ENCODE results near the gene ARL17A.
"Not testable (repeated sequence)": the region's sequence is repeated elsewhere in the genome, so short reads cannot be mapped to it uniquely, and the experiment has no call there.

The ARL17A gene

GRCh38 chr17:46534716-46535115 is 44.8 kb downstream of the ARL17A start:
- not testable (repeated sequence) for H3K36me3 ChIP-seq (ENCODE audit: control insufficient read depth, insufficient read depth, low read length)

DNA sequence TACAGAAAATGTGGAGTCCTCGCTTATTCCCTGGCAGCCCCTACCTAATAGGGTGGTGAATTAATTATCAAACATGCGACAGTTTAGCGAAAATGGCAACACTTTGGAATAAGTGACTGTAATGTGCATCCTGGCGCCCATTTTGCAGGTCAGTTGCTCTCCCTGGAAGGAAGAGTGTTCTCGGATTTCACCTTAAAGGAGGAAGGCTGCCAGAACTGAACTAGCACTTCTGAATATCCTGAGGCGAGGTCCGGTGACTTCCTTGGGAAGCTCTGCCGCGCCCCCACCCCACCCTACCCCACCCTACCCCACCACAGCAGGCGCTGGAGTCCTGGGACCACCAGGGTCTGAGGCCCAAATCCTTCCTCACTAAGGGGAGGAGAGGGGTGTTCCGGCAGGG is 67.3 kb downstream of the ARL17A start, which contains the start of gene LRRC37A2:
Gene LRRC37A2 (plus strand): TSS at position 301 of the 400 bp plus-strand sequence. CDS start 245 bp downstream, outside the sequence.
- H3K4me1 ChIP-seq (ENCODE audit: control insufficient read depth, insufficient read depth, low read length); H3K4me3 ChIP-seq (ENCODE audit: low read depth, low read length); H3K9ac ChIP-seq (ENCODE audit: low read depth, low read length); H3K36me3 ChIP-seq (ENCODE audit: control insufficient read depth, insufficient read depth, low read length); H3K27me3 ChIP-seq (ENCODE audit: control insufficient read depth, insufficient read depth, low read length); H3K27ac ChIP-seq (ENCODE audit: low read depth, low read length); H3K9me3 ChIP-seq (ENCODE audit: control insufficient read depth, insufficient read depth, low read length): not testable (repeated sequence)

More at GRCh38 chr17:46534716-46535115, 44.8 kb downstream of the ARL17A start:
- H3K9ac ChIP-seq (ENCODE audit: low read depth, low read length); H3K4me1 ChIP-seq (ENCODE audit: control insufficient read depth, insufficient read depth, low read length); H3K27ac ChIP-seq (ENCODE audit: low read depth, low read length); H3K27me3 ChIP-seq (ENCODE audit: control insufficient read depth, insufficient read depth, low read length); H3K9me3 ChIP-seq (ENCODE audit: control insufficient read depth, insufficient read depth, low read length); H3K4me3 ChIP-seq (ENCODE audit: low read depth, low read length): not testable (repeated sequence)

GRCh38 chr17:46505896-46506295 is 73.6 kb downstream of the ARL17A start:
- not testable (repeated sequence) for H3K9ac ChIP-seq (ENCODE audit: low read depth, low read length); H3K4me3 ChIP-seq (ENCODE audit: low read depth, low read length); H3K4me1 ChIP-seq (ENCODE audit: control insufficient read depth, insufficient read depth, low read length); H3K36me3 ChIP-seq (ENCODE audit: control insufficient read depth, insufficient read depth, low read length); H3K9me3 ChIP-seq (ENCODE audit: control insufficient read depth, insufficient read depth, low read length); H3K27me3 ChIP-seq (ENCODE audit: control insufficient read depth, insufficient read depth, low read length); H3K27ac ChIP-seq (ENCODE audit: low read depth, low read length)

DNA sequence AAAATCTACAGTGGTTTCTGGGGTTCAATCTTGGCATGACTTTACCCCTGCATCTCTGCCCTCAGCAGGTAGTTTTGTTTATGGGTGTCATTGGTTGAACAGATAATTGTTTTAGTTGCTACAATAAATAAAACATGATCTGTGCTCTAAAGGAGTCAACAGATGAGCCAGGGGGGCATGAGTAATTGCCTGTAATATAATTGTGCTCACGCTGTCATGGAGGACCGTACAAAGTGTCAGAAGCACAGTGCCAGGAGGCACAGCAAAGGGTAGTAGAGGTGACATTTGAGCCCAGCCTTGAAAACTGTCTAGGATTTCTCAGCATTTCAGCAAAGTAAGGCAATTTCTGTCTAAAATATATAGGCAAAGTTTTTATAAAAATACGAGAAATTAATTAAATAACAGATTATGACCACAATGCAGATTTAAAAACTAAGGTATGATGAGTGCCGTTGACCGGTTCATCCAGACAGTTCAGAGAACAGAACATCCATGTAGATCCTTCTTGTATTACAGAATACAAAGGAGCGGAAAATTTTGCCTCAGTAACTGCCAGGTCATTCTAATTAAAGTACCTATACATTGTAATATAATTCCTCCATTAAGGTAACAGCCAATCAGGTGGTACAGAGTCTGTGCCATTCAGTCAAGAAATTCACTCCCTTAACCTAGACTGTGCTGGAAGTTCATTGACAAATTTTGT is 79.9 kb downstream of the ARL17A start:
- not testable (repeated sequence) for H3K9ac ChIP-seq (ENCODE audit: low read depth, low read length); H3K36me3 ChIP-seq (ENCODE audit: control insufficient read depth, insufficient read depth, low read length); H3K4me3 ChIP-seq (ENCODE audit: low read depth, low read length); H3K27me3 ChIP-seq (ENCODE audit: control insufficient read depth, insufficient read depth, low read length); H3K9me3 ChIP-seq (ENCODE audit: control insufficient read depth, insufficient read depth, low read length); H3K4me1 ChIP-seq (ENCODE audit: control insufficient read depth, insufficient read depth, low read length); H3K27ac ChIP-seq (ENCODE audit: low read depth, low read length)

DNA sequence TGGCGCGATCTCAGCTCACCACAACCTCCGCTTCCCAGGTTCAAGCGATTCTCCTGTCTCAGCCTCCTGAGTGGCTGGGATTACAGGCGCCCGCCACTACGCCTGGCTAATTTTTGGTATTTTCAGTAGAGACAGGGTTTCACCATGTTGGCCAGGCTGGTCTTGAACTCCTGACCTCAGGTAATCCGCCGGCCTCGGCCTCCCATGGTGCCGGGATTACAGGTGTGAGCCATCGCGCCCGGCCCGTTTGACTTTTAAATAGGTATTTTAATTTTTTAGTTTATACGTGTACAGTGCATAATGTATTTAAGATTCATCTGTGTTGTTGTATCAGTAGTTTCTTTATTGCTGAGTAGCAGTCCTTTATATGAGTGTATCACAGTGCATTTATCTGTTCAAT is 87.5 kb downstream of the ARL17A start:
- H3K4me1 ChIP-seq (ENCODE audit: control insufficient read depth, insufficient read depth, low read length); H3K27ac ChIP-seq (ENCODE audit: low read depth, low read length); H3K9me3 ChIP-seq (ENCODE audit: control insufficient read depth, insufficient read depth, low read length): not testable (repeated sequence)

GRCh38 chr17:46481310-46481709 is 98.2 kb downstream of the ARL17A start:
- not testable (repeated sequence) for H3K27ac ChIP-seq (ENCODE audit: low read depth, low read length); H3K36me3 ChIP-seq (ENCODE audit: control insufficient read depth, insufficient read depth, low read length); H3K9me3 ChIP-seq (ENCODE audit: control insufficient read depth, insufficient read depth, low read length); H3K27me3 ChIP-seq (ENCODE audit: control insufficient read depth, insufficient read depth, low read length); H3K9ac ChIP-seq (ENCODE audit: low read depth, low read length); H3K4me3 ChIP-seq (ENCODE audit: low read depth, low read length); H3K4me1 ChIP-seq (ENCODE audit: control insufficient read depth, insufficient read depth, low read length)

More for the DNA sequence above, 87.5 kb downstream of the ARL17A start:
- H3K27me3 ChIP-seq (ENCODE audit: control insufficient read depth, insufficient read depth, low read length); H3K36me3 ChIP-seq (ENCODE audit: control insufficient read depth, insufficient read depth, low read length); H3K4me3 ChIP-seq (ENCODE audit: low read depth, low read length); H3K9ac ChIP-seq (ENCODE audit: low read depth, low read length): not testable (repeated sequence)

GRCh38 chr17:46478823-46479222 is 100.7 kb downstream of the ARL17A start:
- not testable (repeated sequence) for H3K36me3 ChIP-seq (ENCODE audit: control insufficient read depth, insufficient read depth, low read length); H3K27ac ChIP-seq (ENCODE audit: low read depth, low read length); H3K9ac ChIP-seq (ENCODE audit: low read depth, low read length); H3K4me3 ChIP-seq (ENCODE audit: low read depth, low read length); H3K27me3 ChIP-seq (ENCODE audit: control insufficient read depth, insufficient read depth, low read length); H3K9me3 ChIP-seq (ENCODE audit: control insufficient read depth, insufficient read depth, low read length); H3K4me1 ChIP-seq (ENCODE audit: control insufficient read depth, insufficient read depth, low read length)

DNA sequence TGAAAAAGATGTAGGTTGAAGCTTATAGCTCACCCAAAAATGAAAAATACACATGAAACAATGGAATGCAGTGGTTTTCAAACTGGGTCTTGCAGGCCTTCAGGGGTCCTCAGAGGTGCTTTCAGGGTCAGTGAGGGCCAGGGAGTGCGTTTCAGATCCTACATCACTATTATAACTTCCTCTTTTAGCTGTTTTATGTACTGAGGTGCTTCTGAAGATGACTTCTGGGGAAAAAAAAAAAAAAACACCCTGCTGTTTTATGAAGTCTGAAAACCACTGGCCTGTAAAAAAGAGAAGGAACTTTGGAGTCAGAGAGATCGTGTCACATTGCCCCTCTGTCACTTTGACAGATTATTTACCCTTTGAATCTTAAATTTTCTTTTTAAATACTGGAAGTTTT is 103.9 kb downstream of the ARL17A start:
- not testable (repeated sequence) for H3K4me1 ChIP-seq (ENCODE audit: control insufficient read depth, insufficient read depth, low read length); H3K9me3 ChIP-seq (ENCODE audit: control insufficient read depth, insufficient read depth, low read length); H3K9ac ChIP-seq (ENCODE audit: low read depth, low read length); H3K36me3 ChIP-seq (ENCODE audit: control insufficient read depth, insufficient read depth, low read length); H3K4me3 ChIP-seq (ENCODE audit: low read depth, low read length); H3K27ac ChIP-seq (ENCODE audit: low read depth, low read length); H3K27me3 ChIP-seq (ENCODE audit: control insufficient read depth, insufficient read depth, low read length)

GRCh38 chr17:46474489-46474888 is 105.0 kb downstream of the ARL17A start:
- H3K9me3 ChIP-seq (ENCODE audit: control insufficient read depth, insufficient read depth, low read length); H3K27ac ChIP-seq (ENCODE audit: low read depth, low read length); H3K4me1 ChIP-seq (ENCODE audit: control insufficient read depth, insufficient read depth, low read length); H3K27me3 ChIP-seq (ENCODE audit: control insufficient read depth, insufficient read depth, low read length); H3K4me3 ChIP-seq (ENCODE audit: low read depth, low read length); H3K36me3 ChIP-seq (ENCODE audit: control insufficient read depth, insufficient read depth, low read length); H3K9ac ChIP-seq (ENCODE audit: low read depth, low read length): not testable (repeated sequence)

DNA sequence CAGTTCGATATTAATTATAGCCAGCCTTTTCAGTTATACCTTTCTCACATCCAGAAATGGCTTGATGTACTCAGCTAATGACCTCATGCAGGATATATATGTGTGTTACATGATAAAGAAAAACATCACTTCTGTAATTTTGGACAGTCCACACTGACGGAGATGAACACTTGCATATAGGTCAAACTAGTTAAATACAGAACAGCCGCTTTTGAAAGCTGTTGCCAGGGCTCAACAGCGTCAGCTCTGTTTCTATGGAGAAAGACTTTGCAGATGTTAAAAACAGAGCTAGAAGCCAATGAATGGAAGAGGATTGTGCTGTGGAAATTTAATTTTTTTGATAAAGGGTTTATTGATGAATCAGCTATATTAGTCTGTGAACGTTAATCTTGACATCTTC is 111.9 kb downstream of the ARL17A start:
- H3K27me3 ChIP-seq (ENCODE audit: control insufficient read depth, insufficient read depth, low read length); H3K36me3 ChIP-seq (ENCODE audit: control insufficient read depth, insufficient read depth, low read length); H3K4me1 ChIP-seq (ENCODE audit: control insufficient read depth, insufficient read depth, low read length); H3K4me3 ChIP-seq (ENCODE audit: low read depth, low read length); H3K9ac ChIP-seq (ENCODE audit: low read depth, low read length); H3K27ac ChIP-seq (ENCODE audit: low read depth, low read length); H3K9me3 ChIP-seq (ENCODE audit: control insufficient read depth, insufficient read depth, low read length): not testable (repeated sequence)
